Endothelial cell of umbilical vein (primary cell): Measurements from ENCODE around the gene MTFMT. TPM values are rescaled to one million over a fixed set of nuclear protein-coding genes. Genes with fewer than 3 reads are reported as not detected.

Experiments
- BruUV-seq: library from RNA; stranded (reverse); fragments of 400-500 nt; replicated peaks from 2 replicates; lab custom pipeline; 2021; lab: Mats Ljungman, UMichigan
- CTCF ChIA-PET: fragments of 300-600, 350-600 bp; sonication (Branson Sonifier 250); formaldehyde crosslinking; loops from one replicate; lab custom pipeline; 2021; ENCODE audit warnings: antibody characterized with exemption, inconsistent platforms; lab: Charles Lee
- POLR2A ChIA-PET: fragments of 300-600, 350-600 bp; sonication (Branson Sonifier 250); formaldehyde crosslinking; loops from one replicate; lab custom pipeline; 2021; ENCODE audit warnings: antibody characterized with exemption, inconsistent platforms; lab: Charles Lee
- DNase-seq: peaks from one replicate; pipeline ENCODE4 v3.0.0-alpha.2; 2011; ENCODE audit warnings: low read depth, low spot score
- FAIRE-seq: peaks from 2 replicates; lab custom pipeline; 2011; peaks lifted over from hg19 to GRCh38; lab: Jason Lieb, UNC
- H2AFZ ChIP-seq: 2 replicates; pipeline ENCODE4 v1.6.0; 2012; ENCODE audit warnings: low read depth, low read length, control low read depth, inconsistent platforms
- H3K27ac ChIP-seq: 2 replicates; pipeline ENCODE4 v1.5.1; 2011; ENCODE audit warnings: low read depth, mild to moderate bottlenecking, control low read depth, low read length, moderate library complexity; ENCODE audit not compliant: insufficient read depth
- H3K27me3 ChIP-seq, 2 experiments: 2 replicates each; pipeline versions ENCODE4 v1.6.0 to v1.6.1; 2011; ENCODE audit warnings: low read length in 2 of 2, mixed read lengths in 1 of 2; ENCODE audit not compliant: control insufficient read depth in 2 of 2, insufficient read depth in 2 of 2
- H3K36me3 ChIP-seq, 2 experiments: 2 replicates in 1 of 2; 3 replicates in 1 of 2; pipeline ENCODE4 v1.5.1; 2011; ENCODE audit warnings: low read length in 2 of 2, mild to moderate bottlenecking in 1 of 2, moderate library complexity in 1 of 2; ENCODE audit not compliant: control insufficient read depth in 2 of 2, insufficient read depth in 2 of 2; ENCODE audit errors: extremely low read depth in 1 of 2
- H3K4me1 ChIP-seq: 3 replicates; pipeline ENCODE4 v1.5.1; 2011; ENCODE audit warnings: mild to moderate bottlenecking, low read length; ENCODE audit not compliant: control insufficient read depth, insufficient read depth; ENCODE audit errors: extremely low read depth
- H3K4me2 ChIP-seq: 2 replicates; pipeline ENCODE4 v1.6.1; 2011; ENCODE audit warnings: low read length, control low read depth, mixed read lengths; ENCODE audit not compliant: insufficient read depth
- H3K4me3 ChIP-seq, 3 experiments: fragments of 200-600 bp in 1 of 3; sonication (generic), shearing (Covaris generic) in 1 of 3; replicated peaks in 1 of 3; 2 replicates each; pipeline ENCODE4 v1.5.1; 2011 to 2016; ENCODE audit warnings: control low read depth in 3 of 3, low read length in 3 of 3, mild to moderate bottlenecking in 2 of 3, inconsistent platforms in 1 of 3, low read depth in 1 of 3, moderate library complexity in 1 of 3; ENCODE audit not compliant: insufficient read depth in 1 of 3
- H3K79me2 ChIP-seq: 2 replicates; pipeline ENCODE4 v1.6.0; 2012; ENCODE audit warnings: low read length, inconsistent platforms; ENCODE audit not compliant: control insufficient read depth, insufficient read depth
- H3K9ac ChIP-seq: replicated peaks from 2 replicates; pipeline ENCODE3; 2011; ENCODE audit warnings: low read length, control low read depth; ENCODE audit not compliant: insufficient read depth; ENCODE audit errors: extremely low read depth
- H3K9me1 ChIP-seq: replicated peaks from 3 replicates; pipeline ENCODE4 v1.6.0; 2011; ENCODE audit warnings: mild to moderate bottlenecking, low read length; ENCODE audit not compliant: control insufficient read depth, insufficient read depth; ENCODE audit errors: extremely low read depth
- H3K9me3 ChIP-seq: replicated peaks from 2 replicates; pipeline ENCODE4 v1.5.1; 2012; ENCODE audit warnings: low read length, inconsistent platforms; ENCODE audit not compliant: control insufficient read depth, insufficient read depth
- H4K20me1 ChIP-seq: replicated peaks from 2 replicates; pipeline ENCODE3; 2011; ENCODE audit warnings: mild to moderate bottlenecking, low read length; ENCODE audit not compliant: control insufficient read depth, insufficient read depth; ENCODE audit errors: extremely low read depth
- EZH2 ChIP-seq: IDR thresholded peaks from 2 replicates; pipeline ENCODE4 v1.6.1; 2012; ENCODE audit warnings: borderline replicate concordance, low read depth, mild to moderate bottlenecking, moderate library complexity, low read length, inconsistent platforms; ENCODE audit not compliant: severe bottlenecking
- FOS ChIP-seq: IDR thresholded peaks from 2 replicates; pipeline ENCODE4 v1.6.1; 2011; ENCODE audit warnings: mild to moderate bottlenecking, low read length, moderate library complexity, borderline replicate concordance; ENCODE audit not compliant: insufficient read depth
- GATA2 ChIP-seq: IDR thresholded peaks from 2 replicates; pipeline ENCODE4 v1.7.0; 2011; ENCODE audit warnings: low read depth, mild to moderate bottlenecking, moderate library complexity, mixed read lengths, low read length; ENCODE audit not compliant: insufficient read length, insufficient read depth
- JUN ChIP-seq: IDR thresholded peaks from 2 replicates; pipeline ENCODE4 v1.6.1; 2011; ENCODE audit warnings: borderline replicate concordance, low read depth; ENCODE audit not compliant: insufficient read length, insufficient read depth
- MAX ChIP-seq: IDR thresholded peaks from 2 replicates; pipeline ENCODE4 v1.6.1; 2011; ENCODE audit not compliant: insufficient read depth, insufficient read length
- MYC ChIP-seq: IDR thresholded peaks from one replicate; pipeline ENCODE4 v1.6.1; 2011; ENCODE audit warnings: mild to moderate bottlenecking, low read depth, low read length
- POLR2A ChIP-seq: IDR thresholded peaks from 2 replicates; pipeline ENCODE4 v1.6.1; 2012; ENCODE audit warnings: low read depth, mild to moderate bottlenecking, control low read depth, low read length
- POLR2AphosphoS5 ChIP-seq: IDR thresholded peaks from 2 replicates; pipeline ENCODE4 v1.6.1; 2012; ENCODE audit warnings: low read depth, mild to moderate bottlenecking, control low read depth, low read length, moderate library complexity; ENCODE audit not compliant: insufficient read depth
- dilution Hi-C: fragments of 300-500 bp; cut with MboI; formaldehyde crosslinking; loops from one replicate; pipeline ENCODE4 v1.15.0; 2019; ENCODE audit warnings: low sequenced_read_pairs; ENCODE audit not compliant: extremely low pct_ligation_motif_present
- intact Hi-C: fragments of 100-400 bp; cut with micrococcal nuclease; formaldehyde crosslinking; loops from one replicate; pipeline ENCODE4 v1.10.0; 2022
- polyA plus RNA-seq, 4 experiments: library from polyadenylated mRNA; depleted of rRNA in 3 of 4; stranded (reverse) in 3 of 4; unstranded in 1 of 4; fragments of >200 nt; gene quantifications; 2 replicates each; pipeline versions ENCODE4 v1.2.1 to v1.2.3, GENCODE V29; 2011 to 2012; ENCODE audit warnings: missing spikeins in 1 of 4
- total RNA-seq: library from RNA; stranded (reverse); gene quantifications from 2 replicates; pipeline ENCODE4 v1.2.3, GENCODE V29; 2021
- TF ChIP-seq, protein P1 (sequence below), 2 donors: IDR thresholded peaks; 1 replicate in 1 of 2; 2 replicates in 1 of 2; pipeline ENCODE4 v1.5.1; 2011; ENCODE audit warnings: low read length in 2 of 2, mild to moderate bottlenecking in 2 of 2, moderate library complexity in 2 of 2, control low read depth in 1 of 2, inconsistent platforms in 1 of 2, low read depth in 1 of 2; ENCODE audit not compliant: insufficient read depth in 1 of 2; ENCODE audit errors: extremely low read depth in 1 of 2

Gene MTFMT
- total and polyA plus RNA-seq, 2 donors (not counting 3 experiments of a cell fraction or from before 2014, with no cell fraction given), result 7.5 to 20.4 TPM

- intact Hi-C loops, result no loop called here
- TF ChIP-seq, protein P1, sequence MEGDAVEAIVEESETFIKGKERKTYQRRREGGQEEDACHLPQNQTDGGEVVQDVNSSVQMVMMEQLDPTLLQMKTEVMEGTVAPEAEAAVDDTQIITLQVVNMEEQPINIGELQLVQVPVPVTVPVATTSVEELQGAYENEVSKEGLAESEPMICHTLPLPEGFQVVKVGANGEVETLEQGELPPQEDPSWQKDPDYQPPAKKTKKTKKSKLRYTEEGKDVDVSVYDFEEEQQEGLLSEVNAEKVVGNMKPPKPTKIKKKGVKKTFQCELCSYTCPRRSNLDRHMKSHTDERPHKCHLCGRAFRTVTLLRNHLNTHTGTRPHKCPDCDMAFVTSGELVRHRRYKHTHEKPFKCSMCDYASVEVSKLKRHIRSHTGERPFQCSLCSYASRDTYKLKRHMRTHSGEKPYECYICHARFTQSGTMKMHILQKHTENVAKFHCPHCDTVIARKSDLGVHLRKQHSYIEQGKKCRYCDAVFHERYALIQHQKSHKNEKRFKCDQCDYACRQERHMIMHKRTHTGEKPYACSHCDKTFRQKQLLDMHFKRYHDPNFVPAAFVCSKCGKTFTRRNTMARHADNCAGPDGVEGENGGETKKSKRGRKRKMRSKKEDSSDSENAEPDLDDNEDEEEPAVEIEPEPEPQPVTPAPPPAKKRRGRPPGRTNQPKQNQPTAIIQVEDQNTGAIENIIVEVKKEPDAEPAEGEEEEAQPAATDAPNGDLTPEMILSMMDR (IDR thresholded peaks at IDR 0.05; ENCODE audit: extremely low read depth in 1 of 2, insufficient read depth in 1 of 2, low read depth in 1 of 2, low read length in 2 of 2), result no peak
- no peak for TF ChIP-seq EZH2
- TF ChIP-seq MAX, result no peak
- TF ChIP-seq GATA2, result no peak
- no peak for TF ChIP-seq FOS
- no peak for TF ChIP-seq POLR2A
- no peak for TF ChIP-seq MYC
- TF ChIP-seq JUN, result no peak
- TF ChIP-seq POLR2AphosphoS5, result no peak
- POLR2A ChIA-PET, result no interaction called here
- Histone ChIP-seq H3K9me1 (no peaks in the 10 kb centered on the region), H3K4me3 (no peak overlapping the region), H2AFZ (no peak overlapping the region), H3K27me3 (no peaks in the 10 kb centered on the region), H3K36me3 (peaks cover 16 to 43% of the 10 kb centered on the region in 2 experiments), H3K9me3 (no peaks in the 10 kb centered on the region), H3K27ac (no peak overlapping the region), H3K4me2 (no peak overlapping the region), H3K9ac (no peak overlapping the region), H4K20me1 (no peaks in the 10 kb centered on the region), H3K4me1 (no peaks in the 10 kb centered on the region), H3K79me2 (no peaks in the 10 kb centered on the region)
- BruUV-seq, result no TSS peak
- DNase-seq, result no peak
- no peak for FAIRE-seq
- CTCF ChIA-PET, result interaction anchor here (1.2 to 1.8 kb wide), 2 partner anchors 74 to 229 kb away, joined by 3 to 4 read pairs; no protein-coding TSS in a partner anchor
- dilution Hi-C loops, result no loop called here
These were observed 69.3 kb downstream of the MTFMT start for GRCh38 chr15:64960153-64960552.
